Loucy (cell line): ENCODE results near the gene HABP4.

ENCODE experiments used
- EZH2phosphoT487 ChIP-seq: fragments of 200-600 bp; IDR thresholded peaks from 2 replicates; pipeline ENCODE4 v1.6.1; 2018; ENCODE audit warnings: antibody characterized with exemption, mild to moderate bottlenecking, moderate library complexity, borderline replicate concordance
- TF ChIP-seq, protein P1 (sequence below): fragments of 200-600 bp; sonication (generic); conservative IDR thresholded peaks from 2 replicates; pipeline ENCODE4 v1.5.1; 2014; ENCODE audit warnings: mild to moderate bottlenecking, antibody characterized with exemption, low read length

DNA sequence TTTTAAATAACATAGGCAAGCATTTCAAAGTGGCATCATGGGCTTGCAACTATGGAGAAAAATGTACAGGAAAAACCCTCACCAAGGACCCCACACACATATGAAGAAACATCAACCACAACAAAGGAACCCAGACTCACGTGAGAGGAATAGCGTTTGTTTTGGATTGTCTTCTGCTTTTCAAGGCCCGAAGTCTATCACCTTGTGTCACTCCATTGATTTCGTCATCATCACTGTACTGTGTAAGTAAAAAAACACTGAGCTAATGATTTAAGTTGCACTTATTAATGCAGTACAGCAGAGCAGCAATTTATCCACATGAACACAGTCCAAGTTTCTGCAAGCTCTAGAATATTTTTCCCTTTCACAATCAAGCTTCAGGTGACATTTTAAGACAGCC lies 72.4 kb downstream of the HABP4 start:
- TF ChIP-seq, protein P1, sequence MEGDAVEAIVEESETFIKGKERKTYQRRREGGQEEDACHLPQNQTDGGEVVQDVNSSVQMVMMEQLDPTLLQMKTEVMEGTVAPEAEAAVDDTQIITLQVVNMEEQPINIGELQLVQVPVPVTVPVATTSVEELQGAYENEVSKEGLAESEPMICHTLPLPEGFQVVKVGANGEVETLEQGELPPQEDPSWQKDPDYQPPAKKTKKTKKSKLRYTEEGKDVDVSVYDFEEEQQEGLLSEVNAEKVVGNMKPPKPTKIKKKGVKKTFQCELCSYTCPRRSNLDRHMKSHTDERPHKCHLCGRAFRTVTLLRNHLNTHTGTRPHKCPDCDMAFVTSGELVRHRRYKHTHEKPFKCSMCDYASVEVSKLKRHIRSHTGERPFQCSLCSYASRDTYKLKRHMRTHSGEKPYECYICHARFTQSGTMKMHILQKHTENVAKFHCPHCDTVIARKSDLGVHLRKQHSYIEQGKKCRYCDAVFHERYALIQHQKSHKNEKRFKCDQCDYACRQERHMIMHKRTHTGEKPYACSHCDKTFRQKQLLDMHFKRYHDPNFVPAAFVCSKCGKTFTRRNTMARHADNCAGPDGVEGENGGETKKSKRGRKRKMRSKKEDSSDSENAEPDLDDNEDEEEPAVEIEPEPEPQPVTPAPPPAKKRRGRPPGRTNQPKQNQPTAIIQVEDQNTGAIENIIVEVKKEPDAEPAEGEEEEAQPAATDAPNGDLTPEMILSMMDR = no peak
- TF ChIP-seq EZH2phosphoT487 = no peak
